Skeletal muscle tissue (tissue), 4 donors: ENCODE measurements around the gene PRTN3. TPM values are rescaled to one million over a fixed set of nuclear protein-coding genes. Genes with fewer than 3 reads are reported as not detected.

Experiments
- H3K27ac ChIP-seq: one replicate; pipeline ENCODE4 v1.7.0; 2013; ENCODE audit warnings: mild to moderate bottlenecking, low read depth, low read length, inconsistent platforms
- H3K27me3 ChIP-seq, 3 donors: one replicate each; pipeline ENCODE4 v1.7.0; 2013; ENCODE audit warnings: low read length in 3 of 3; ENCODE audit not compliant: control insufficient read depth in 3 of 3, insufficient read depth in 3 of 3
- H3K36me3 ChIP-seq, 3 donors: one replicate each; pipeline ENCODE4 v1.7.0; 2013; ENCODE audit warnings: low read length in 3 of 3; ENCODE audit not compliant: control insufficient read depth in 3 of 3, insufficient read depth in 3 of 3
- H3K4me1 ChIP-seq, 3 donors: one replicate each; pipeline ENCODE4 v1.7.0; 2013; ENCODE audit warnings: low read length in 3 of 3, mild to moderate bottlenecking in 3 of 3; ENCODE audit not compliant: control insufficient read depth in 3 of 3, insufficient read depth in 3 of 3
- H3K4me3 ChIP-seq, 3 donors: one replicate each; pipeline ENCODE4 v1.7.0; 2013; ENCODE audit warnings: low read length in 3 of 3
- H3K9ac ChIP-seq, 3 donors: one replicate each; pipeline ENCODE4 v1.7.0; 2013; ENCODE audit warnings: low read length in 3 of 3, mild to moderate bottlenecking in 3 of 3, moderate library complexity in 2 of 3, low read depth in 1 of 3
- H3K9me3 ChIP-seq, 3 donors: one replicate each; pipeline ENCODE4 v1.7.0; 2013; ENCODE audit warnings: low read length in 3 of 3; ENCODE audit not compliant: control insufficient read depth in 3 of 3
- total RNA-seq: library from RNA; depleted of rRNA; stranded (reverse); fragments of >200 nt; gene quantifications from one replicate; pipeline ENCODE4 v1.2.3, GENCODE V29; 2014
- donor health status: Osteomylitis.

The PRTN3 gene
- total RNA-seq, 1 donor from 2014 or later = 4.7 TPM

DNA sequence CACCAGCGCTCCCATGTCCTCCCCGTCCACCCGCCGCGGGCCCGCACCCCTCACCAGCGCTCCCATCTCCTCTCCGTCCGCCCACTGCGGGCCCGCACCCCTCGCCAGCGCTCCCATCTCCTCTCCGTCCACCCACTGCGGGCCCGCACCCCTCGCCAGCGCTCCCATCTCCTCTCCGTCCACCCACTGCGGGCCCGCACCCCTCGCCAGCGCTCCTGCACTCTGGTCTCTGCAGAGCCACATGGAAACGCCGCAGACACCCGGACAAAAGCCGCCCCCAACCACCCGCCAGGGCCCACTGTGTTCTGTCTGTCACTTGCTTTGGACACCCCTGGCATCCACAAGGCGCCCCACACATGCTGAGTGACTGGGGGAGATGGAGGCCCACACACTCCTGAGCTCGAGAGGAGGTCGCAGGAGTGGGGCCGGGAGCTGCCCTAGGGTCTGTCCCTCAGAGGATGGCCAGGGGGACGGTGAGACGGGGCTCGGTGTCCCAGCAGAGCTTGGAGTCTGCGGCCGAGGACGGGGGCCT, 26.0 kb downstream of the PRTN3 start:
- Histone ChIP-seq H3K27ac (no peak overlapping the region), H3K9ac (no peak overlapping the region), H3K36me3 (peaks cover 17 to 33% (median 18%) of the 10 kb centered on the region in 3 donors), H3K4me1 (peaks cover under 1 to 13% (median 5%) of the 10 kb centered on the region in 3 donors), H3K27me3 (peaks cover 0 to 6% (median 6%) of the 10 kb centered on the region in 3 donors), H3K4me3 (no peak overlapping the region), H3K9me3 (no peaks in the 10 kb centered on the region)

DNA sequence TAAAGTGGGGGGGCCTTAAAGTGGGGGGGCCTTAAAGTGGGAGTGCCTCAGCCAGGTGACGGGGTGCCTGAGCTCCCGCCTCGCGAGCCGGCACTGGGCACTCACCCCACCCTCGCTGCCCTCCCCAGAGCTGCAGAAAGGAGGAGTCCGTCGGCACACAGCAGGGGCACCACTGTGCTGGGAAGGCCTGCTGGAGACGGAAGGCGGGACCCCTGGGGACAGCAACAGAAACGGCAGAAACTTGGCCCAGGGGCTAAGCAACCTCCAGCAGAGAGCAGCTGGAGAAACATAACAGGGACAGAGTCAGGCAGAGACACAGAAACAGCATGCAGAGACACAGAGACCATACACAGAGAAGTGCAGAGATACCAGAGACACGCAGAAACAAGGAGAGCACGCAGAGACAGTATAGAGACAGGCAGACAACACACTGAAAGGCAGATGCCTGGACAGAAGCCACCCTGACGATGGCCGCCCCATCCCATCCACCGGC, 26.5 kb downstream of the PRTN3 start:
- no peak overlapping the region for H3K27ac ChIP-seq

DNA sequence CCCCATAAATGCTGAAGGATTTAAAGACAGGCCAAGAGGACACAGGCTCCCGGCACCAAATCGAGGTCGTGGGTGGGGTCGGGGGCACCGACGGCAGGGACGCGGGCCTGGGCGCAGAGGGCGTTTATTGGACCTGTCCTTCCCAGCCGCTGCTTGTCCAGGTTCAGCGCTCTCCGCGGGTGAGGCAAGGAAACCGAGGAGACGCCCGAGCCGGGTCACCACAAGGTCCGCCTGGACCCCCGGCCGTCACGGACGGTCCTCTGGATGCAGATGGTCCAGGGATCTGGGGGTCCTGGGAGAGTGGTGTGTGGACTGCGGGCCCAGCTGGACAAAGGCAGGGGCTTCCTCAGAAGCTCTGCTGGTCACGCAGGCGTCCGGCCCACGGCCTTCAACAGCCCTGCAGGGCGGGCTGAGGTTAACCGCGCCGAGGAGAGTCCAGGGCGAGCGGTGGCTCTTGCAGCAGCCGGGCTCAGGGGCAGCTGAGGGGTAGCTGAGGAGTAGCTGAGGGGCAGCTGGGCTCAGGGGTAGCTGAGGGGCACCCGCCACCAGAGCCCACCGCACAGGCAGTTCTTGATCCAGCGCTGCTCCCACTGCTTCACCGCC, 27.2 kb downstream of the PRTN3 start:
- Histone ChIP-seq H3K36me3 (peaks cover 17 to 33% (median 22%) of the 10 kb centered on the region in 3 donors), H3K27me3 (peaks cover 0 to 4% (median 3%) of the 10 kb centered on the region in 3 donors), H3K27ac (no peak overlapping the region), H3K9me3 (no peaks in the 10 kb centered on the region), H3K4me3 (no peak overlapping the region), H3K4me1 (peaks cover 4 to 12% (median 5%) of the 10 kb centered on the region in 3 donors), H3K9ac (no peak overlapping the region)

More for the DNA sequence above, 26.5 kb downstream of the PRTN3 start:
- Histone ChIP-seq H3K4me3 (no peak overlapping the region), H3K4me1 (peaks cover 4 to 13% (median 5%) of the 10 kb centered on the region in 3 donors), H3K36me3 (peaks cover 17 to 33% (median 22%) of the 10 kb centered on the region in 3 donors), H3K27me3 (peaks cover 0 to 6% (median 6%) of the 10 kb centered on the region in 3 donors), H3K9me3 (no peaks in the 10 kb centered on the region), H3K9ac (no peak overlapping the region)

DNA sequence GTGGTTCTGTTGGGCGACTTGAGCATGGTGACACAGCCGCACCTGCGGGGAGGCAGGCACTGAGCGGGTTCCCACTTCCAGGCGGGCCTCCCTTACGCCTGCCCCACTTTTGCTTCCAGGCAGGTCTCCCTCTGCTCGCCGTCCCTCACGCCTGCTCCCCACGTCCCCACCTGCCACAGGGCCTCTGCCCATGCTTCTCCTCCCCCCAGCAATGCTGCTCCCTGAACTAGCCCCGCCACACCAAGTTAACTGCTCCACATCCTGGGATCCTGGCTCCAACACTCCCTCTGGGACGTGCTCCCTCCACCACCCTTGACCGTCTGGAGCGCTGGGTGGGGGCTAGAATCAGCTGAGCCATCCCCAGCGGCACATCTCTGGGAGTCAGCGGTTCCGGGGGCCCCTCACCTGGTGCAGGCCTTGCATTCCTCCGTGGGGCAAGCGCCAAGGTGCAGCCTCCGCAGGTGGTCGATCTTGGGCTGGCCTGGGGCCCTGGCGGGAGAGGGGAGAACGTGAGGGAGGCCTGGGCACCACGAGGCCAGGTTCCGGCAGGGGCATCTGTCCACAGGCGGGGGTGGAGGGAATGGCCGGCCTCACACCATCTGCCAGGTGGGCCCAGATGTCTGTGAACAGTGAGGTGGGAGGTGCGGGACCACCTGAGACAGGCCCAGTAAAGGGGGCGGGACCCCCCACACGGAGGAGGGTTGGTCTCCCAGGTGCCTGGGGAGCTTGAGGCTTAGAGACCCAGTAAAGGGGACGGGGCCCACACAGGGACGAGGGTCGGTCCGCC, 27.9 kb downstream of the PRTN3 start:
- no peaks in the 10 kb centered on the region for H3K27me3 ChIP-seq
- H3K9me3 ChIP-seq = no peaks in the 10 kb centered on the region
- no peak overlapping the region for H3K9ac ChIP-seq
- H3K4me1 ChIP-seq = peaks cover 4 to 9% (median 5%) of the 10 kb centered on the region in 3 donors
- H3K36me3 ChIP-seq = peaks cover 17 to 33% (median 26%) of the 10 kb centered on the region in 3 donors
- H3K27ac ChIP-seq = peak overlapping the region; percentile 64
- no peak overlapping the region for H3K4me3 ChIP-seq

DNA sequence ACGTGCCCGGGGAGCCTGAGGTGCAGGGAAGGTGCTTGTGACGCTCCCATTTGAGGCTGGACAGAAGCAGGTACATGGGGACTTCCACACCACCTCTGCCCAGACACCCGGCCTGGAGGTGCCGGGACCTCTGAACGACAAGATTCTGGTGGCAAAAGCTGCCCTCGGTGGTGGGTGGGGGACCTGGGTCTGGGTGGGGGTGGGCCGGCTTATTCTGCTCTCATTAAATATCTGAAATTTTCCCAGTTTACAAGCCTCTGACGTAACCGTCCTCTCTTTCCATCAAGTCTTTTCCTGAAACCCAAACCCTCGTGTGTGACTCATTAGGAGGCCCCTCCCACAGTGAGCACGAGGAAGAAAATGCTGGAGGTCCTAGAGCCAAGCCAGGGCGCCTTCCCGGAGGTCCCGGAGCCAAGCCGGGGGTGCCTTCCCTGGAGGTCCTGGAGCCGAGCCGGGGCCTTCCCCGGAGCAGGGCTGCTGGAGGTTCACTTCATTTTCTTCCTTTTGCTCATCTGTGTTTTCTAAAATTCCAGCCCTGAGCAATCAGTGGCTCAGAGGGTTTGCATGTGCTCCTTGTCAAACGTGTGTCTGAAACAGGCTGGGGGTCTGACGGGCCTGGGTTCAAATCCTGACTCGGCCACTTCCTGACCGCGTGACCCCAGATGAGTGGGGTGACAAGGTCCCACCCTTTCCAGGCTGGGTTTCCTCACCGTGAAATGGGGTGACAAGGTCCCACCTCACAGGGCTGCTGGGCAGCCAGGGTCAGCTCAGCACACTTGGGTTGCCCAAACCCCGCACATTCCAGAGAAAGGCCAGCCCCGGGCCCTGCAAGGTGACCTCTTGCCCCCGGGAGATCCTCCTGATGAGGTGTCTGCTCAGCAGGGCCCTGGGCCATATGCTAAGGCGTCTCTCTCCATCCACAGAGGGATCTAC, 28.7 kb downstream of the PRTN3 start:
- Histone ChIP-seq H3K36me3 (peaks cover 21 to 33% (median 28%) of the 10 kb centered on the region in 3 donors), H3K9ac (no peak overlapping the region), H3K27me3 (no peaks in the 10 kb centered on the region), H3K4me1 (peaks cover 3 to 9% (median 4%) of the 10 kb centered on the region in 3 donors), H3K4me3 (no peak overlapping the region), H3K9me3 (no peaks in the 10 kb centered on the region), H3K27ac (peak overlapping the region; percentile 64)

DNA sequence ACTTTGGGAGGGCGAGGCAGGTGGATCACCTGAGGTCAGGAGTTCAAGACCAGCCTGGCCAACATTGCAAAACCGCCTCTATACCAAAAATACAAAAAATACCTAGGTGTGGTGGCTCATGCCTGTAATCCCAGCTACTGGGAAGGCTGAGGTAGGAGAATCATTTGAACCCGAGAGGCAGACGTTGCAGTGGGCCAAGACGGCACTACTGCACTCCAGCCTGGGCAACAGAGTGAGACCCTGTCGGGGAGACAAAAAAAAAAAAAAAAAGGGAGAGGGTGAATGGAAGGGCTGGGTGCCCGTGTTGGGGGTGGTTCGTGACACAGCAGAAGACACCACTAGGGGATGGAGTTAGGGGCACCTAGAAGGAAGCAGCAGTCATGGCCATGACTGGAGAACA, 29.5 kb downstream of the PRTN3 start:
- Histone ChIP-seq H3K27ac (no peak overlapping the region), H3K4me3 (no peak overlapping the region), H3K4me1 (peaks cover 3 to 9% (median 4%) of the 10 kb centered on the region in 3 donors), H3K9me3 (no peaks in the 10 kb centered on the region), H3K9ac (no peak overlapping the region), H3K36me3 (peaks cover 24 to 35% (median 30%) of the 10 kb centered on the region in 3 donors), H3K27me3 (no peaks in the 10 kb centered on the region)

DNA sequence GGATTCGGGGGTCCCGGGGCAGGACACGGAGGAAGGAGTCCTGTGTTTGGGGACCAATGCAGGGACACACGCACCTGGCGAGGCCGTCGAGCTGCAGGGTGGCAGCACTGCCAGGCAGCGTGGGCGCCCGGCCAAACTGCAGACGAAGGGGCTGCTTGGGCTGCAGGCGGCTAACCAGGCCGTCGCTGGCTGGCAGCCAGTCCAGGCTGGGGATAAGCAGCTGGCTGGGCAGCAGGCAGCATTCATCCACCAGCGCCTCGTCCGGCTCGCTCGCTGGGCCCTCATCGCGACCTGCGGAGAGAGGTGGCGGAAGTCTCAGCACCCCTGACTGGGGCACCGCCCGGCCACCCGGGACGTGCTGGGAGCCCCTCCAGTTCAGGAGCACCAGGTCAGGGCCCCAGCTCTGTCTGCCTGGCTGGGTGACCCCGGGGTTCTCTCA, 30.2 kb downstream of the PRTN3 start:
- Histone ChIP-seq H3K9me3 (no peaks in the 10 kb centered on the region), H3K27ac (no peak overlapping the region), H3K9ac (no peak overlapping the region), H3K27me3 (no peaks in the 10 kb centered on the region), H3K4me1 (peaks cover 3 to 9% (median 4%) of the 10 kb centered on the region in 3 donors), H3K36me3 (peaks cover 28 to 42% (median 30%) of the 10 kb centered on the region in 3 donors), H3K4me3 (no peak overlapping the region)

DNA sequence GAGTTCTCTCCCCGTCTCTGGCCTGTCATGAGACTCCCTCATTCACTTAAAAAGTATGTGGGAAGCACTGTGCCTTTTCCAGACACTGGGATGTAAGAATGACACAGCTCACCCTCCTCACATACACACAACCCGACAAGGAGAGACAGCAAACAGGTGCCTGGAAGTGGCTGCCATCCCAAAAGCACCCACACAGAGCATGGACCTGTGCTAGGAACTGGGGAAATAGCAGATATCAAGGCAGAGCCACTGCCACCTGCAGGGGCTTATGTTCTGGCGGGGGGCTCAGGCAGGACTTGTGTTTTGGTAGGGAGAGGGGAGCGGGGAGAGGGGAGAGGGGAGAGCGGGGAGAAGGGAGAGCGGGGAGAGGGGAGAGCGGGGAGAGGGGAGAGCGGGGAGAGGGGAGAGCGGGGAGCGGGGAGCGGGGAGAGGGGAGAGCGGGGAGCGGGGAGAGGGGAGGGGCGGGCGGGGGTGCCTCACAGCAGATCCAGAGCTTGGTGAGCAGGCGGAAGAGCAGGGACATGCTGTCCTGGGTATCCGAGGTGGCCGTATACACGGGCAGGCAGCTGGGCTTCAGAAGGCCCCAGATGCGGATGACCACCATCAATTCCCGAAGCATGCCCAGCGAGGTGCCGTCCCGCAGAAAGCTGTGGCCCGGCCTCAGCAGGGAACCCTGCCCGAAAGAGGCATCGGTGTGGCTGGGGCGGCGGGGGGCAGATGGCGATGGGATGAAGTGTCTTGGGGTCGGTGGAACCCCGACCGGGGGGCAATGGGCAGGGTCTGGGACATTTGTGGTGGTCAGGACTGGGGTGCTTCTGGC, 30.9 kb downstream of the PRTN3 start:
- Histone ChIP-seq H3K9ac (peak overlapping the region in 1 of 3 donors; percentile 25), H3K9me3 (no peaks in the 10 kb centered on the region), H3K27me3 (no peaks in the 10 kb centered on the region), H3K36me3 (peaks cover 32 to 46% (median 34%) of the 10 kb centered on the region in 3 donors), H3K4me3 (no peak overlapping the region), H3K27ac (no peak overlapping the region), H3K4me1 (peaks cover 3 to 9% (median 4%) of the 10 kb centered on the region in 3 donors)
